ENCODE results near the gene CASP6.
"Not testable (repeated sequence)": the region's sequence is repeated elsewhere in the genome, so short reads cannot be mapped to it uniquely, and the experiment has no call there.

Gene CASP6

DNA sequence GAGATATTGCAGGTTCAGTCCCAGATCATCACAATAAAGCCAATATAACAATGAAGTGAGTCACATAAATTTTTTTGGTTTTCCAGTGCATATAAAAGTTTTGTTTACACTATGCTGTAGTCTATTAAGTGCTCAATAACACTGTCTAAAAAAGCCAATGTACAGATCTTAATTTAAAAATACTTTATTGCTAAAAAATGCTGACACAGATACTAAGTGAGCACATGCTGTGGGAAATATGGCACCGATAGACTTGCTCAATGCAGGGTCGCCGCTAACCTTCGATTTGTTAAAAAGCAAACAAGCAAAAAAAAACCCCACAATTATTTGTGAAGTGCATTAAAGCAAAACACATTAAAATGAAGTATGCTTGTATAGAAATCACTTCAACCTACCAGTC is 16.4 kb upstream of the CASP6 start:
- DNase-seq (ENCODE audit: low read depth in 2 of 2) = no peak

DNA sequence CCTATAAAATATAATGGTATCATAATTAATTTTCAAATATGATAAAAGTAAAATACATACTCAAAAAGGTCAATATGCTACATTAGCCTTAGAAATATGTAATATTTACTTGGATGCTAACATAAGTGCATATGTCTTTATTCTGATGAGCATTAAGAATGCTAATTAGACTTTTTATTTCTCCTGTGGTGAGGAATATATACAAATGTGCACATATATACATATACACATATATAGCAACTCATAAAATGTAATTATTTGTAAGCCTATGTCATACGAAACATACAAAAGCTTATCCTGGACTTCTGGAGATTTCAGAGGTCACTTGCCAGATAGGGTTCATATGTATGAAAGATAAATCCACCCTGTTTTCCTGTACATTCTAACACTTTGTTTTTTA is 15.5 kb upstream of the CASP6 start:
- DNase-seq (ENCODE audit: low read depth in 2 of 2) = no peak

DNA sequence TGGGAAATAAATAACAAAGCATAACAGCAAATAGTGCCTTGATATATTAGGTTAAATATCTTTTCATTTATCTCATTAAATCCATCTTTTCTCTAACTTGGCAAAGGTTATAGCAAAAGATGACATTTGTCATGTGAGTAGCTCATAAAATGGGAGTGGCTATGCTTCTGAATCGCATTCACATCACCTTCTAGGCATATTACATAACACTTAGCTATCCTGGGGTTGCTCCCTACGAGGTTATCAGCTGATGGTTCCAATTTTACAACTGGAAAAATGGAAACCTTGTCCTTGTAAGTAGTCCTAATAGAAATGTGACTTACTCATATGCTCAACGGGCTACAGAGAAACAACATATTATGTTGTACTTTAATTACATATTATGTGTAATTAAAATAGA is 10.3 kb upstream of the CASP6 start:
- no peak for DNase-seq (ENCODE audit: low read depth in 2 of 2)

DNA sequence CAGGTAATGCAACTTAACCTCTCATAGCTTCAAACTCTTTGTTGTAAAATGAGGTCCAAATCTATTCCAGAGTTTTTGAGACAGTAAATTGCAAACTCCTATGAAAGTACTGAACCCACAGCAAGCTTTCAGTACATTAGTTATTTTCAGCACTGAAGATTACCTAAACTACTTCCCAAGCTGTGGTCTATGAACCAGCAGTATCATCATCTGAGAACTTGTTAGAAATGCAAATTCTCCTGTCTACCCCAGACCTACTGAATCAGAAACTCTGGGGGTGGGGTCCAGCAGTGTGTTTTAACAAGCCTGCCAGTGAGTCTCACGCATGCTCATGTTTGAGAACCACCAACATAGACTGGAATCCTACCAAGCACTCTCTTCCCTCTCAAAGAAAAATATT is 5.7 kb upstream of the CASP6 start:
- no peak for DNase-seq (ENCODE audit: low read depth in 2 of 2)

DNA sequence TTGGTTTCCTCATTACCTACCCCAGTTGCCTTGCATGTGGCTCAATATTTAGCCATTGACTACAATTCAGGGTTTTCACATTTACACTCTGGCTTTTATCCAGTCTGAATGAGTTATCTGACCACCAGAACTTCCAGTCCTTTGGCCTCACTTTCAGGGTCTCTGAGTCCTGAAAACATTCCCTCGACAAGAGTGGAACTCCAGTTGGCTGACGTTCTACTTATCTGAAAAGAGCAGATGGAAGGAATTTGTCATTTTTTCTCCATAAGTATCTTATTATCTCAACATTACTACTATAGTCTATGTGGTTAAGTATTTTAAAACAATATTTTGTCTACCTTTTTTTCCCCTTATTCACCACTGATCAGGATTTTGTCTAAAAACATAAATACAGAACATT is 5.2 kb upstream of the CASP6 start:
- no peak for DNase-seq (ENCODE audit: low read depth in 2 of 2)

DNA sequence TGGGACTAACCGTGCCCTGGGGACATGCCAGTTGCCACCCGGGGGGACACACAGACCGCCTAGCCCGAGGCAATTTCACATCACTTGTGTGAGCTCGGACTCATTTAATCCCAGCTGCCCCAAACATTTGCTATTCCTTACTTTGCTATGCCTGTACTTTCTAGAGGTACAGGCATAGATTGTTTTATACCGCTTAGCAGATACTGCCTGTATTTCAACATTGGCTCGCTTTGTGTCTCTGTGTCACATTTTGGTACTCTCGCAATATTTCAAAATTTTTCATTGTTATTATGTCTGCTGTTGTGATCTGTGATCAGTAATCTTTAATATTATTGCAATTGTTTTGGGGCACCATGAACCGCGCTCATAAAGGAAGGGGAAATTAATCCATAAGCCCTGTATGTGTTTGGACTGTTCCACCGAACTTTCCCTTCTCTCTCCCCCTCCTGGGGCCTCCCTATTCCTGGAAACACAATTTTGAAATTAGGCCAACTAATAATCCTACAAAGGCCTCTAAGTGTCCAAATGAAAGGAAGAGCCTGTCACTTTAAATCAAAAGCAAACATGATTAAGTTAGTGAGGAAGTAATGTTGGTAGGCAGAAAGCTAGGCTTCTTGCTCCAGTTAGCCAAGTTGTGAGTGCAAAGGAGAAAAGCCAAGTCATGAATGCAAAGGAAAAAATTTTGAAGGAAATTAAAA is 568 bp upstream of the CASP6 start:
- no peak for DNase-seq (ENCODE audit: low read depth in 2 of 2)

DNA sequence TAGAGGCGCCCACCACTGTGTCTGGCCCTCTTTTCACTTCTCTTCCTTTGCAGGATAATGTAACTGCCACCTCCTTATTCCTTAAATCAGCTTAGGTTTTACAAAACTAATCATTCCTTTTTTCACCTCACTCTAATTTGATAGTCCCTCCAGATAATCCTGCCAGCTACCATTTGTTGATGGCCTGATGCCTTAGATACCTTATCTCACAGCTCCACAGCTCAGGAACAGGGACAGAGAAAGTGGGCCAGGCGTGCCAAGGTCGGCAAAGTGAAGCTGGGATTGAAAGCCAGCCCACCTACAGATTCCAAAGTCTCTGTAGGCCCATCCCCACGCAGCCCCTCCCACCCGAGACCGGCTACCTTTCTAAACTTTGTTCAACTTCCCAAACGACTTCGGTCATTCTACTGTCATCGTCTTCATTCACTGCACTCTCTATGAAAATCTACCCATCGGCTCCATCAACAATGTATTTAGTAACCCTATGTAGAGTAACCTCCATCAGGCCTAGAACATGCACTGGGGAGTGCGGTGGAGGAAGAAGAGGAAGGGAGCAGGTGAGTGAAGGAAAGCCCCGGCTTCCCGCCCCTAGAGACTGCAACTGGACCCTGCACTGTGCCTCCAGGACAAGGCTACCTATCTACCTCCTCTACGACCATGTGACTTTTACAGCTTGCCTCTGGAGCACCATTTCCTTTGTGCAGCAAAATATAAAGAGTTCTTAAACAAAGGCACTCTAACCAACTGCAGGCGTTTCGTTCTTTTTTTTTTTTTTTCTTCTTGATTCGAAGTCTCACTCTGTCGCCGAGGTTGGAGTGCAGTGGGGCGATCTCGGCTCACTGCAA is 1.5 kb downstream of the CASP6 start:
- DNase-seq (ENCODE audit: low read depth in 2 of 2) = no peak

DNA sequence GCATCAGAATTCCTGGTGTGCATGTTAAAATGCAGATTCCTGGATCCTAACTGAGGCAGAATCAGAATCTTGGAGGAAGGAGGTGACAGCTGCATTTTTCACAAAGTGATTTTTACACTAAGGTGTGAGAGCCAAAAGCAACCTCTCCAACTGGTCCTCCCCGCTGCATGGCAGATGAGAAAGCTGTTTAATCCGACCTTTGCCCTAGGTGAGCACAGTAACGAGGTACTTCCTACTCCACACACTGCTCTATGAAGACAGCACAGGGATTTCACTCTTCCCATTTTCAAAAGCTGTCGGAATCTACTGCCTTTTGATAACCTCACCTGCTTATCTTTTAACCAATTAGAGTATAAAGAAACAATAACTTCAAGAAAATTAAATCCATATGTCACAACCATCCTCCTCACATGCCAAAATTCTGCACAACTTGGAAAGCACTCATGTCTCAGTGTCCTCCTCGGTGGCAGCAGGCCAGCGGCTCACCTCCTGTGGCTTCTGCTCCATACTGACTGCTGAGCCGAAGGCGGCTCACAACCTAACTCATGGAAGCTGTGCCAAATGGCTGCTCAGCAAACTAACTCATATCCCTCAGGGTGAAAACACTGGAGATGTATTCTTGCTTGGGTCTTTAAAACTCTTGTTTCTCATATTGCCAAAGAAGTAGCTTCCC is 3.6 kb downstream of the CASP6 start:
- no peak for DNase-seq (ENCODE audit: low read depth in 2 of 2)

DNA sequence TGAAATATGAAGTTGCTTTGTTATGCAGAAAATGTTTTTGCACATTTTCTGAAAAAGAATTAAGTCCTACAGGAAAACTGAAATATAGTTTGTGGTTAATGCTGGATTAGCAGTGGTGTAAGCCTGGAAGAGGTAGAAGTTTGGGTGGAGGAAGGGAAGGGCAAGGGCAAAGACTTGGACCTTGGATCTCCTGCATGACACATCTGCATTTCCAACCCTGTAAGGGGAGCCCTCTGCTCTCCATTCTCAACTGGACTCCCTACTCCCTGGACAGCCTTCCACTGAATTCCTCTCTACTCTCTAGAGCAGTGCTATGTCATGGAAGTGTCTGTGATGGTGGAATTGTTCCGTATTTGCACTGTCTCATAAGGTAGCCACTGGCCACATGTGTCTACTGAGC is 4.6 kb downstream of the CASP6 start:
- DNase-seq (ENCODE audit: low read depth in 2 of 2) = no peak

DNA sequence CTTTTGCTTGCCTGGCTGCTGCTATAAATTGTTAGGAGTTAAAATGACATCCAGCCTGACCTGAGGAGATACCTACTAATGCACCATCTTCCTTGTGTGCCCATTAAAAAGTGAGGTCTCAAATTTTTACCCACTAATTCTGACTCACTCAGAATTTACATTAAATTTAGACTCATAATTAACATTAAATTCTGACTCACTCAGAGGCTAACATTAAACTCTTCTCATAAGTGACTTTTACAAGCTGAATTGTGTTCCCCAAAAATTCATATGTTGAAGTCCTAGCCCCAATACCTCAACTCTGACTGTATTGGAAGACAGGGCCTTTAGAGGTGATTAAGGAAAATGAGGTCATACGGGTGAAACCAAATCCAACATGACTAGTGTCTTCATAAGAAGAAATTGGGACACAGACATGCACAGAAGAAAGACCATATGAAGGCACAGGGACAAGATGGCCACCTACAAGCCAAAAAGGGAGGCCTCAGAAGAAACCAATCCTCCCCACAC is 11.8 kb downstream of the CASP6 start:
- no peak for DNase-seq (ENCODE audit: low read depth in 2 of 2)

DNA sequence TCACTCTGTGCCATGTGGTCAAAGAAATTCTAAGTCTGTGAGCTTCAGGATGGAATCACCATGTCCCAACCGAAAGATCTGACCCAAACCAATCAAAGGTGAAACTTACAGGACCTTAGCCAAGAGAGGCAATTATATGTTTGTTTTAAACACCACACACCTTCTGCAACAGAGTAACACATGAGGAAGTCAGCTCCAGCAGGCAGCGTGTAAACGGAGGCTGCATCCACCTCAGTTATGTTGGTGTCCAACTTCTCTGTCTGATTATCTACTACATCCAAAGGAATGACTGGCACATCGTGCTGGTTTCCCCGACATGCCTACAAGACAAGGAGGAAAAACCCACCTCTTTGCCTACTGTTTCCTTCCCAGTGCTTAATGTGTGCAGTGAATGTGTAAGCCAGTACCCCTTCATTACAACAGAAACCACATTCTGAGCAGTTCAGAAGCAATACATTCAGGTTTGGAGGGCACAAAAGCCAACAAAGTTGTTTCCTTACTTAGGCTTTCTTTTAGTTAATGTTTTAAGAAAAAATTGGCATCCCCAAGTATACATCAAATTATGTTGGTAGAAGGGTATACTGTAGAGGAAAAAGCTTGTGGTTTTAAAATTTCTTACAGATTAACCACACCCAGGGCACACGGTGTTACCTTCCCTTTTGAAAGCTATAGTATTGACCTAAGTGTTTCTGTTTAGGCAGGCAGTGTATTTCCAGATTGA is 12.4 kb downstream of the CASP6 start:
- no peak for DNase-seq (ENCODE audit: low read depth in 2 of 2)

DNA sequence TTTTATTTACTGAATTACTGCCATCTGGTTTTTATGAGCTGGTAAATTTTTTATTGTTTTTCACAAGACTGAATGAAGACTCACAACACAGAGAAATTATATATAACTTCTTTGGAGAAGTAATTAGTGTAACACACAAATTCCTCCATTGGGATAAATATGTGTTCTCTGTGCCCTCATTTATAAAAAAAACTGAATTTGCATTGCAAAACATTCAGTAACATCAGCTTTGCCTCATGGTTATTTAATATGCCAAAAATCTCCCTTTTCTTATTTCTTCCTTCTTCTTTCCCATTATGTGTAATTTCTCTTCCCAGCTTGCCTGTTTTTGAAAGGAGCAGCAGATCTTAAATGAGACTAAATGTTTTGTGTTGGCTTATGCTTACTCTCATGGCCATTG is 18.5 kb downstream of the CASP6 start:
- no peak for DNase-seq (ENCODE audit: low read depth in 2 of 2)

DNA sequence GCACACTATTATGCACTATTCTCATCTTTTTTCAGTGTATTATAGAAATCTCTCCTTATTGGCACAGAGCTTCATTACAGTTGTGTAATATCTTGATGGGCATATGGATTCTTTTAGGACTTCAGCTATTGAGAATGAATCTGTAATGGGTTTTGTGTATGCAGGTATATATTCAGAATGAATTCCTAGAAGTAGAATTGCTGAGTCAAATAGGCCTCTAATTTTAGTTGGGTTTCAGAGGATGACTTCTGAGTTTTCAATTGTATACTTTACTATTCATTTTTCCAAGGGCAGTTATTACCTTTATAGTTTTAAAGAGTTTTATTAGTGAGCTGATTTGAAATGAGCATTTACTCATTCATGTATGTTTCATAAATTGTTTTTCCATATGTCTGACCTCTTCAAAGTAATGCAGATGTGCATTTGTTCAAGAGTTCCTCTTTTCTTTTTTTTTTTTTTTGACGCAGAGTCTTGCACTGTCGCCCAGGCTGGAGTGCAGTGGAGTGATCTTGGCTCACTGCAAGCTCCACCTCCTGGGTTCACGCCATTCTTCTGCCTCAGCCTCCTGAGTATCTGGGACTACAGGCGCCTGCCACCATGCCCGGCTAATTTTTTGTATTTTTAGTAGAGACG is 19.5 kb downstream of the CASP6 start:
- DNase-seq (ENCODE audit: low read depth in 2 of 2) = no peak

DNA sequence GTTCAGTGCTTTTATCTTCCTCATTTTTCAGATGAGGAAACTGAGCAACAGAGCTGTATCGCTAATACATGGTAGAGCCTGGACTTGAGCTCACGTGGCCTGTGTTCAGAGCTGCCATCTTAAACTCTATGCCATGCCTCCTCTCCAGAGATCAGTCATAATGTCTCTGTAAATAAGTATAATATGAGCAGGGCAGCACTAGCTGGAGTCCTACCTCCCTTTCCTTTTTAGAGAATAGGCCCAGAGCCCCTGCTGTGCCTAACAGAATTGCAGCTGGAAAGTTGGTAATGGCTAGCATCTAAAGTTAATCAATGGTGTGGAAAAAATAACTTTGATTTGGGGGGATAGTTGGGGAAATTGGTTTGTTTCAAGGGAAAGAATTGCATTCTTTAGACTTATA is 20.4 kb downstream of the CASP6 start:
- no peak for DNase-seq (ENCODE audit: low read depth in 2 of 2)

DNA sequence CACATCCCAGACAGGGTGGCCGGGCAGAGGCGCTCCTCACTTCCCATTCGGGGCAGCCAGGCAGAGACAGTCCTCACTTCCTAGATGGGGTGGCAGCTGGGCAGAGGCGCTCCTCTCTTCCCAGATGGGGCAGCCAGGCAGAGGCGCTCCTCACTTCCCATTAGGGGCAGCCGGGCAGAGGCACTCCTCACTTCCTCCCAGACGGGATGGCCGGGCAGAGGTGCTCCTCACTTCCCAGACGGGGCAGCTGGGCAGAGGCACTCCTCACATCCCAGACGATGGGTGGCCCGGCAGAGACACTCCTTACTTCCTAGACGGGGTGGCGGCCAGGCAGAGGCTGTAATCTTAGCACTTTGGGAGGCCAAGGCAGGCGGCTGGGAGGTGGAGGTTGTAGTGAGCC is 24.3 kb downstream of the CASP6 start:
- DNase-seq (ENCODE audit: low read depth in 2 of 2) = not testable (repeated sequence)

DNA sequence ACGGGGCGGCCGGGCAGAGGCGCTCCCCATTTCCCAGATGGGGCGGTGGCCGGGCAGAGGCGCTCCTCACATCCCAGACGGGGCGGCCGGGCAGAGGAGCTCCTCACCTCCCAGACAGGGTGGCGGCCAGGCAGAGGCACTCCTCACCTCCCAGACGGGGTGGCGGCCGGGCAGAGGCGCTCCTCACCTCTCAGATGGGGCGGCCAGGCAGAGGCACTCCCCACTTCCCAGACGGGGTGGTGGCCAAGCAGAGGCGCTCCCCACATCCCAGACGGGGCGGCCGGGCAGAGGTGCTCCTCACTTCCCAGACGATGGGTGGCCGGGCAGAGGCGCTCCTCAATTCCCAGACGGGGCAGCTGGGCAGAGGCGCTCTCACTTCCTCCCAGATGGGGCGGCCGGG is 24.8 kb downstream of the CASP6 start:
- not testable (repeated sequence) for DNase-seq (ENCODE audit: low read depth in 2 of 2)

DNA sequence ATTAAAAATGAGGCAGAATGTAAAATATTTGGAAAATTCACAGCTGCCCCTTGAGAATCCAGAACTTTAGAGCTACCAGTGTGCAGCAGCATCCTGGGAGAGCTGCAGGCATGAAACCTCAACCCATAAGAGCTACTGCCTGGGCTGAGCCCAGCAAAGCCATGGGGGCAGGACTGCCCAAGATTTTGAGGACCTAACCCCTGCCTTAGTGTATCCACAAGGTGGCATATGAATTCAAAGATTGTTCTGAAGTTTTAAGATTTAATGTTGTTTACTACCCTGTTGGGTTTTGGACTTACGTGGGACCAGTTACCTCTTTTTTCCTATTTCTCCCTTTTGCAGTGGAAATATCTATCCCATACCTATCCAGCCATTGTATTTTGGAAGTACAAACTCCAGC is 26.4 kb downstream of the CASP6 start:
- DNase-seq (ENCODE audit: low read depth in 2 of 2) = no peak

DNA sequence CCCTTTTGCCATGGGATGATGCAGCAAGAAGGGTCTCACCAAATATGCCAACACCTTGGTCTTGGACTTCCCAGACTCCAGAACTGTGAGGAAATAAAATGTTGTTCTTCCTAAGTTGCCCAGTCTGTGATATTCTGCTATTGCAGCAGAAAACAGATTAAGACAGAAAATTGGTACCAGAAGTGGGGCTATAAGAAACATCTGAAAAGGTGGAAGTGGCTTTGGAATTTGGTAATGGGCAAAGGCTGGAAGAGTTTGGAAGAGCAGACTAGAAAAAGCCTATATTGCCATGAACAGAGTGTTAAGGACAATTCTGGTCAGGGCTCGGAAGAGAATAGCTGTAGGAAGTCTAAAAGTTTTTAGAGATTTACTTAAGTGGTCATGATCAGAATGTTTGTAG is 27.4 kb downstream of the CASP6 start:
- DNase-seq (ENCODE audit: low read depth in 2 of 2) = no peak

DNA sequence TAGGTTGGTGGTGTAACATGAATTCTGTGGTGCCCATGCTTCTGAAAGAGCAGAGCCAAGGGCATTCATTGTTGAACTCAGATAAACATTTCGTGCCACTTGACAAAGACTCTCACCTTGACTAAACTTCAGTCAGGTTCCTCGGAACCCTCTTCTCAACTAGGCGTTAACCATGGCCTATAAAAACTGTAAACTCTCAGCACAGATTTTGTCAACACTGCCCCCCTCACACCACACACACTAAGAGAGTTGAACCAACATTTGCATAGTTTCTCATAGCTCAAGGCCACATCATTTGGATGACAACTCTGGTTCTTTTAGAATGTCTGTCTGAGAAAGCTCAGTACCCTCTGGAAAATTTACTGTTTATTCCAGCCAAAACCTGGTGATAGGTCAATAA is 28.1 kb downstream of the CASP6 start:
- no peak for DNase-seq (ENCODE audit: low read depth in 2 of 2)

DNA sequence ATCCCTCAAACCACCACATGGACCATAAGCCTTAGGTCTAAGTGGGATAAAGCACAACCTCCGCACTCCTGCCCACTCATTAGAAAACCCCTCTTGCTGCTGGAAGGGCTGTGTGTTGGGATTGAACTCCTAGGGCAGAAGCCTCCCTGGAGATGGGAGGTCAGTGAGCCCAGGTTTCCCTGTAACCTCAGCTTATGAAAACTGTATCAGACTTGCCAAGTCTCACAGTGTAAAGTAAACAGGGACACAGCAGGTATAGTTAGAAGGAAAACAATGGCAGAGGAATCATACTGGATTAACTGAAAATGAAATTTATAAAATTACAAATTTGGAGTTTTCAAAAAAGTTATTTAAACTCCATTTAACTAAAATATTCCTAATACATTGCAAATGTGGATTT is 29.9 kb downstream of the CASP6 start:
- no peak for DNase-seq (ENCODE audit: low read depth in 2 of 2)

DNA sequence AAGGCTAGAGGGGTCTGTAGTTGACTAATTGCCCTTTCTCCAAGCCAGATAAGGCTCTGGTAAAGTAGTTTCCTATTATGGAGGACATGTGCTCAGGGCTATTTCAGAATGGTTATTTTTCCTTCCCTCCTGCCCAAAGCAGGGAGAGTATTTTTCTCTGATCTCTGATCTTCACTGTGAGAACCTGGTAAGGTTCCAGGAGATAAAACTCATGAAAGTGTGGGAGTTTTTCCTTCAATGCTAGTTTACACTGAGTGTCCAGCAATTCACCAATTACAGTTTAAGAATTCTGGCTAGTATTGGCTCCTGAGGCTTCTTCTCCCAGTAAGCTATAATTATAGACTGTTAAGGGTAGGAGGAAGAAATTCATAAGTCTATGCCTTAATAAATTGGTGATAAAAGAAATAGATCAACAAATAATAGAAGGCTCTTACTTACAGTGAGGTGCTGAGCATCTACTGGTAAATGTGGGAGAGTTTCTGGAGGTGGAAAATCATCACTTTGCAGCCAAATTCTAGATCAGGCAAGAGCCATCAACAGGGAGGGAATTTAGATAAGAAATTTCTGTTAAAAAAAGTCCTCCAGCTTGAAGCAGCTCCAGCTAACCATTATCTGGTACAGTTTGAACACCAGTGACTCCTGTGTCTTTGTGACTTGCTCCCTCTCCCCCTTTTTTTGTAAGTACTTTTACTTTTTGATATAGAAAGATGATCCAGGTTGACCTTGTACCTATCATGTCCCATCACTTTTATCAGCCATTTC is 30.9 kb downstream of the CASP6 start:
- no peak for DNase-seq (ENCODE audit: low read depth in 2 of 2)

Data from activated CD8-positive, alpha-beta memory T cell treated with anti-CD3 and anti-CD28 coated beads for 4 hours (primary cell).